Keratinocyte (primary cell): ENCODE results near the gene CASKIN2. TPM values are rescaled to one million over a fixed set of nuclear protein-coding genes. Genes with fewer than 3 reads are reported as not detected.

Source experiments
- DNase-seq: peaks from one replicate; pipeline ENCODE4 v3.0.0-alpha.2; 2011; ENCODE audit warnings: low read depth, missing footprints, low spot score
- FAIRE-seq: peaks from 2 replicates; lab custom pipeline; 2011; peaks lifted over from hg19 to GRCh38; lab: Jason Lieb, UNC
- H2AFZ ChIP-seq: 2 replicates; pipeline ENCODE4 v1.6.0; 2012; ENCODE audit warnings: low read length, control low read depth, inconsistent platforms; ENCODE audit not compliant: control insufficient read depth
- H3K27ac ChIP-seq: 2 replicates; pipeline ENCODE4 v1.5.1; 2011; ENCODE audit warnings: low read length; ENCODE audit not compliant: control insufficient read depth, insufficient read depth
- H3K27me3 ChIP-seq: 3 replicates; pipeline ENCODE4 v1.6.0; 2011; ENCODE audit warnings: low read length; ENCODE audit not compliant: control insufficient read depth, insufficient read depth; ENCODE audit errors: extremely low read depth
- H3K36me3 ChIP-seq, 2 experiments: 2 replicates in 1 of 2; 3 replicates in 1 of 2; pipeline ENCODE4 v1.5.1; 2011; ENCODE audit warnings: low read length in 2 of 2, mild to moderate bottlenecking in 1 of 2; ENCODE audit not compliant: control insufficient read depth in 2 of 2, insufficient read depth in 2 of 2; ENCODE audit errors: extremely low read depth in 1 of 2
- H3K4me1 ChIP-seq: 3 replicates; pipeline ENCODE4 v1.5.1; 2011; ENCODE audit warnings: low read length; ENCODE audit not compliant: control insufficient read depth, insufficient read depth; ENCODE audit errors: extremely low read depth
- H3K4me2 ChIP-seq: 3 replicates; pipeline ENCODE4 v1.6.0; 2011; ENCODE audit warnings: low read depth, low read length; ENCODE audit not compliant: control insufficient read depth, insufficient read depth; ENCODE audit errors: extremely low read depth
- H3K4me3 ChIP-seq, 3 experiments: fragments of 200-600 bp in 1 of 3; sonication (generic) in 1 of 3; 2 replicates in 2 of 3; 3 replicates in 1 of 3; pipeline ENCODE4 v1.5.1; 2011 to 2016; ENCODE audit warnings: low read length in 3 of 3, mild to moderate bottlenecking in 3 of 3, control low read depth in 2 of 3, inconsistent platforms in 1 of 3, low read depth in 1 of 3, mixed read lengths in 1 of 3, mixed run types in 1 of 3, moderate library complexity in 1 of 3; ENCODE audit not compliant: control insufficient read depth in 2 of 3, insufficient read depth in 2 of 3; ENCODE audit errors: extremely low read depth in 1 of 3
- H3K79me2 ChIP-seq: 2 replicates; pipeline ENCODE4 v1.6.0; 2012; ENCODE audit warnings: low read length; ENCODE audit not compliant: control insufficient read depth, insufficient read depth
- H3K9ac ChIP-seq: 3 replicates; pipeline ENCODE4 v1.6.0; 2011; ENCODE audit warnings: low read length; ENCODE audit not compliant: control insufficient read depth, insufficient read depth; ENCODE audit errors: extremely low read depth
- H3K9me1 ChIP-seq: 3 replicates; pipeline ENCODE4 v1.6.0; 2011; ENCODE audit warnings: low read length; ENCODE audit not compliant: control insufficient read depth, insufficient read depth; ENCODE audit errors: extremely low read depth
- H3K9me3 ChIP-seq: 2 replicates; pipeline ENCODE4 v1.5.1; 2012; ENCODE audit warnings: low read depth, low read length; ENCODE audit not compliant: control insufficient read depth
- H4K20me1 ChIP-seq: 3 replicates; pipeline ENCODE4 v1.6.0; 2011; ENCODE audit warnings: low read length; ENCODE audit not compliant: control insufficient read depth, insufficient read depth; ENCODE audit errors: extremely low read depth
- EZH2 ChIP-seq: IDR thresholded peaks from one replicate; pipeline ENCODE4 v1.6.1; 2012; ENCODE audit warnings: inconsistent platforms, mild to moderate bottlenecking, low read length, moderate library complexity
- dilution Hi-C: fragments of 300-500 bp; cut with MboI; formaldehyde crosslinking; loops from one replicate; pipeline ENCODE4 v1.7.0; 2020; ENCODE audit warnings: low sequenced_read_pairs; ENCODE audit not compliant: extremely low pct_ligation_motif_present
- polyA plus RNA-seq, 5 experiments: library from polyadenylated mRNA; depleted of rRNA in 3 of 5; stranded (reverse) in 3 of 5; stranded (forward) in 1 of 5; unstranded in 1 of 5; fragments of >200 nt; gene quantifications; 1 replicate in 1 of 5; 2 replicates in 3 of 5; 3 replicates in 1 of 5; pipeline versions ENCODE4 v1.2.1 to v1.2.3, GENCODE V29; 2011 to 2012; ENCODE audit warnings: missing spikeins in 2 of 5, low read depth in 1 of 5, low replicate concordance in 1 of 5
- TF ChIP-seq, protein P1 (sequence below), 3 experiments: IDR thresholded peaks in 1 of 3; conservative IDR thresholded peaks in 1 of 3; optimal IDR thresholded peaks in 1 of 3; 2 replicates in 2 of 3; 3 replicates in 1 of 3; pipeline versions ENCODE3 to v1.5.1; 2011; ENCODE audit warnings: low read length in 3 of 3, mild to moderate bottlenecking in 3 of 3, moderate library complexity in 2 of 3, control low read depth in 1 of 3, inconsistent platforms in 1 of 3; ENCODE audit not compliant: insufficient read depth in 2 of 3; ENCODE audit errors: extremely low read depth in 1 of 3

CASKIN2 gene
- polyA plus RNA-seq, 1 donor (not counting 4 experiments of a cell fraction or from before 2014, with no cell fraction given): 3.7 TPM

DNA sequence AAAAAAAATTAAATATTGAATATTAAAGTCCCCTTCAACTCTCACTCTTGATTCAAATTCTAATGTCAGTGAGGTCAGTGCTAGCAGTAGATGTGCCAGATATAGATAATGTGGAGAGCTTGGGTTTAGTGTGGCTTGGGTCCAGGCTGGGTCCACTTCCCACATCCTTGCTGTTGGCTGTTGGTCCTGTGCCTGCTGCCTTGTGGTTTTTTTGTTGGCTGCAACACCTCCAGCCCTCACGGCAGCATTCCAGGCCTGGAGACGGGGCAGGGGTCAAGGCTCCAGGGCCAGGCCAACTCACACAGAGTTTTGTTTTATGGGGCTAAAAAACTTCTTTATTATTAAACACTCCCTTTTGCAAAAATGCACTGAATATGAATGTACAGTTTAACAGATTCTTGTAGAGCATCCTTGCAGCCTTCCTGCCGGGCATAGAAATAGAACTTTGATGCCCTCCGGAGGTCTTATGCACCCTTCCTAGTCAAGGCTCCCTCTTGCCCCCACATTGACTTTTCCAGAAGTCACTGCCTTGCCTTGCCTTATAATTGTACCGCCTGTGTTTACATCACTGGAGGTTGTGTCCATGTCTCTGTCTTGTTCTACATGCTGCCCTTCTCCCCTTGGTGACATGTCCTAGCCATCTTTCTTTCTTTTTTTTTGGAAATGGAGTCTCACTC, 46.7 kb upstream of the CASKIN2 start:
- Histone ChIP-seq H3K4me3 (no peak overlapping the region), H3K27me3 (no peaks in the 10 kb centered on the region), H3K36me3 (peaks cover 3 to 19% of the 10 kb centered on the region in 2 experiments), H2AFZ (no peak overlapping the region), H3K27ac (no peak overlapping the region), H3K9me3 (no peaks in the 10 kb centered on the region), H3K4me1 (no peaks in the 10 kb centered on the region), H3K9ac (no peak overlapping the region), H3K4me2 (no peak overlapping the region), H3K9me1 (no peaks in the 10 kb centered on the region), H3K79me2 (no peaks in the 10 kb centered on the region), H4K20me1 (no peaks in the 10 kb centered on the region)
- TF ChIP-seq, protein P1, sequence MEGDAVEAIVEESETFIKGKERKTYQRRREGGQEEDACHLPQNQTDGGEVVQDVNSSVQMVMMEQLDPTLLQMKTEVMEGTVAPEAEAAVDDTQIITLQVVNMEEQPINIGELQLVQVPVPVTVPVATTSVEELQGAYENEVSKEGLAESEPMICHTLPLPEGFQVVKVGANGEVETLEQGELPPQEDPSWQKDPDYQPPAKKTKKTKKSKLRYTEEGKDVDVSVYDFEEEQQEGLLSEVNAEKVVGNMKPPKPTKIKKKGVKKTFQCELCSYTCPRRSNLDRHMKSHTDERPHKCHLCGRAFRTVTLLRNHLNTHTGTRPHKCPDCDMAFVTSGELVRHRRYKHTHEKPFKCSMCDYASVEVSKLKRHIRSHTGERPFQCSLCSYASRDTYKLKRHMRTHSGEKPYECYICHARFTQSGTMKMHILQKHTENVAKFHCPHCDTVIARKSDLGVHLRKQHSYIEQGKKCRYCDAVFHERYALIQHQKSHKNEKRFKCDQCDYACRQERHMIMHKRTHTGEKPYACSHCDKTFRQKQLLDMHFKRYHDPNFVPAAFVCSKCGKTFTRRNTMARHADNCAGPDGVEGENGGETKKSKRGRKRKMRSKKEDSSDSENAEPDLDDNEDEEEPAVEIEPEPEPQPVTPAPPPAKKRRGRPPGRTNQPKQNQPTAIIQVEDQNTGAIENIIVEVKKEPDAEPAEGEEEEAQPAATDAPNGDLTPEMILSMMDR (optimal IDR thresholded peaks at IDR 0.05 in 1 of 3, IDR thresholded peaks at IDR 0.05 in 1 of 3, conservative IDR thresholded peaks at IDR 0.05 in 1 of 3; ENCODE audit: extremely low read depth in 1 of 3, insufficient read depth in 2 of 3, low read length in 3 of 3): no peak
- no peak for TF ChIP-seq EZH2
- dilution Hi-C loops: no loop called here
- DNase-seq (no peak), FAIRE-seq (no peak)

DNA sequence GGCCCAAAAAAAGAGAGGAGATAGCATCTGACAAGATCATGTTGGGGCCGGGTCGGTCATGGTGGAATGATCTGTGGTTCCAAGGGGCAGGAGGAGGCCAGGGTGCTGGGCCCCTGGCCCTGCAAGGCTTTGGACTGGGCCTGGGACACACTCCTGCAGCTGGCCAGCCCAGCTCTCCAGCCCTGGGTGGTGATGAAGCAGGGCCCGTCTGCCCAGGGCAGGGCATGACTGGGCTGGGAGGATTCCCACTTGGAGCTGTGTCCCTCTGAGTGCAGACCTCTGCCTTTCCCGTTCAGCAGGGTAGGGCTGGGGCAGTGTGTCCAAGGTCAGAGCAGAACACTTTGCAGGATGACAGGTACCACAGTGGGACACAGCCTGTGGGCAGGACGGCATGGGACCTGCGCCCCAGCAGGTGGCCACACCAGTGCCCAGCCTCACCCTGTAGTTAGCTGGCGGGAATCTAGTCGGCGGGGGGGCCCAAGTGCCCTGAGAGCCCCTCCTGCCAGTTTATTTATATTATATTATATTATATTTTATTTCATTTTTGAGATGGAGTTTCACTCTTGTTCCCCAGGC, 44.7 kb upstream of the CASKIN2 start:
- no peak overlapping the region for H3K27ac ChIP-seq
- no peaks in the 10 kb centered on the region for H3K79me2 ChIP-seq
- H4K20me1 ChIP-seq: peaks cover 2% of the 10 kb centered on the region
- peaks cover 3 to 12% of the 10 kb centered on the region in 2 experiments for H3K36me3 ChIP-seq
- H3K4me2 ChIP-seq: no peak overlapping the region
- no peaks in the 10 kb centered on the region for H3K27me3 ChIP-seq
- dilution Hi-C loops: no loop called here
- no peaks in the 10 kb centered on the region for H3K4me1 ChIP-seq
- DNase-seq (no peak), FAIRE-seq (no peak)
- no peak overlapping the region for H2AFZ ChIP-seq
- no peak overlapping the region for H3K9ac ChIP-seq
- no peak overlapping the region for H3K4me3 ChIP-seq
- H3K9me3 ChIP-seq: no peaks in the 10 kb centered on the region
- no peak for TF ChIP-seq EZH2
- TF ChIP-seq, protein P1 (optimal IDR thresholded peaks at IDR 0.05 in 1 of 3, IDR thresholded peaks at IDR 0.05 in 1 of 3, conservative IDR thresholded peaks at IDR 0.05 in 1 of 3; ENCODE audit: extremely low read depth in 1 of 3, insufficient read depth in 2 of 3, low read length in 3 of 3): no peak
- no peaks in the 10 kb centered on the region for H3K9me1 ChIP-seq
